Muscle layer of duodenum (tissue), 2 donors: ENCODE results near the gene TRDN.

ENCODE experiments used
- H3K27ac ChIP-seq: one replicate; pipeline ENCODE4 v1.7.0; 2013; ENCODE audit warnings: mild to moderate bottlenecking, low read length
- H3K27me3 ChIP-seq: one replicate; pipeline ENCODE4 v1.7.0; 2013; ENCODE audit warnings: low read depth, mild to moderate bottlenecking, control low read depth, low read length
- H3K36me3 ChIP-seq, 2 donors: one replicate each; pipeline ENCODE4 v1.7.0; 2013; ENCODE audit warnings: low read length in 2 of 2, control low read depth in 1 of 2, mild to moderate bottlenecking in 1 of 2; ENCODE audit not compliant: insufficient read depth in 2 of 2, control insufficient read depth in 1 of 2
- H3K4me1 ChIP-seq, 2 donors: one replicate each; pipeline ENCODE4 v1.7.0; 2013; ENCODE audit warnings: low read length in 2 of 2, mild to moderate bottlenecking in 2 of 2, control low read depth in 1 of 2, moderate library complexity in 1 of 2; ENCODE audit not compliant: insufficient read depth in 2 of 2, control insufficient read depth in 1 of 2
- H3K4me3 ChIP-seq, 2 donors: one replicate each; pipeline ENCODE4 v1.7.0; 2013; ENCODE audit warnings: low read length in 2 of 2, low read depth in 1 of 2, mild to moderate bottlenecking in 1 of 2
- H3K9me3 ChIP-seq, 2 donors: one replicate each; pipeline ENCODE4 v1.7.0; 2013; ENCODE audit warnings: low read length in 2 of 2, control low read depth in 1 of 2, mild to moderate bottlenecking in 1 of 2; ENCODE audit not compliant: control insufficient read depth in 1 of 2
- donor health status: healthy.

Gene TRDN, protein sequence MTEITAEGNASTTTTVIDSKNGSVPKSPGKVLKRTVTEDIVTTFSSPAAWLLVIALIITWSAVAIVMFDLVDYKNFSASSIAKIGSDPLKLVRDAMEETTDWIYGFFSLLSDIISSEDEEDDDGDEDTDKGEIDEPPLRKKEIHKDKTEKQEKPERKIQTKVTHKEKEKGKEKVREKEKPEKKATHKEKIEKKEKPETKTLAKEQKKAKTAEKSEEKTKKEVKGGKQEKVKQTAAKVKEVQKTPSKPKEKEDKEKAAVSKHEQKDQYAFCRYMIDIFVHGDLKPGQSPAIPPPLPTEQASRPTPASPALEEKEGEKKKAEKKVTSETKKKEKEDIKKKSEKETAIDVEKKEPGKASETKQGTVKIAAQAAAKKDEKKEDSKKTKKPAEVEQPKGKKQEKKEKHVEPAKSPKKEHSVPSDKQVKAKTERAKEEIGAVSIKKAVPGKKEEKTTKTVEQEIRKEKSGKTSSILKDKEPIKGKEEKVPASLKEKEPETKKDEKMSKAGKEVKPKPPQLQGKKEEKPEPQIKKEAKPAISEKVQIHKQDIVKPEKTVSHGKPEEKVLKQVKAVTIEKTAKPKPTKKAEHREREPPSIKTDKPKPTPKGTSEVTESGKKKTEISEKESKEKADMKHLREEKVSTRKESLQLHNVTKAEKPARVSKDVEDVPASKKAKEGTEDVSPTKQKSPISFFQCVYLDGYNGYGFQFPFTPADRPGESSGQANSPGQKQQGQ

DNA sequence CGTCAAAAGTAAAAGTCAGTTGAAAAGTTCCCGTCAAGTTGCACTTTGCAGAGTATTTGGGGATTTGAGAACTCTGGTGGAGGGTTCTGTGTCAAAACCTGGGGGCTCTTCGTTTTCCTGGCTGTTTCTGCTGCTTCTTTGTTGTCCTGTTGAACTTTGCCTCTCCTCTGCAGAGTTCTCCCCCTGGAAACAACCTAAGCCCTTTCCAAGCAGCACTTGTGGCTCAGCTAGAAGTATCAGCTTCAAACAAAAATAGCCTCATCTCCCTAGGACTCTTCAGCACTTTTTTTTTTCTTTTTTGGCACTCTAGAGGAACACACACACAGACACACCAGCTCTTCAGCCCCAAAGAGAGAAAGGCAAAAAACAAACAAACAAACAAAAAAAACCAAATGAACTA is at the start of gene TRDN:
Gene TRDN, minus strand, starts transcription at position 169 of the 400 bp plus-strand sequence. CDS start 175 bp downstream, outside the sequence.
- Histone ChIP-seq H3K27ac (no peak within 1 kb of the TSS), H3K4me3 (no peak within 1 kb of the TSS), H3K36me3 (no peaks in the 10 kb centered on the region), H3K27me3 (no peaks in the 10 kb centered on the region), H3K4me1 (no peaks in the 10 kb centered on the region), H3K9me3 (no peaks in the 10 kb centered on the region)

DNA sequence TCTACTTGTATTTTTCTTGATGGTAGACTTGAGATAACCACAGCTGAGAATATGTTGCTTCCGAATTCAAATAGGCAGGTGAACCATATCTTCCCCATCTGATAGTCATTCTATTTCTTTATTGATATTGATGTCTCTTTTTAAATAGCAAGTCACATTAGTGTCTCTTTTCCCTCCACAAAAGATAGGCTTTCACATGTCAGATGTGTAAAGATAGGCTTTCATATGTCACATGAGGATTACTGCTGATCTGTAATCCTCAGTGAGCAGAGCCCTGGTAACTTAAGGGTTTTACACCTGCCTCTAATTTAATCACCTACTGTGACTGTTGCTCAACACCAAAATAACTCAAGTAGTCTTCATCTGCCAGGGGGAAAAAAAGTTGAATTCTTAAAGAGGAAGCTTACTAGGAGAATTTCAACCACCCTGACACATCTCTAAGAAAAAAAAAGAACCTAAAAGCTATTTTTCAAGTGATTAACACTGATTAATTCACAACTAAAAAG is 45.3 kb upstream of the TRDN start:
- H3K4me3 ChIP-seq = no peak overlapping the region
- no peaks in the 10 kb centered on the region for H3K27me3 ChIP-seq
- no peak overlapping the region for H3K27ac ChIP-seq
- no peaks in the 10 kb centered on the region for H3K36me3 ChIP-seq
- no peaks in the 10 kb centered on the region for H3K4me1 ChIP-seq
- H3K9me3 ChIP-seq = no peaks in the 10 kb centered on the region

DNA sequence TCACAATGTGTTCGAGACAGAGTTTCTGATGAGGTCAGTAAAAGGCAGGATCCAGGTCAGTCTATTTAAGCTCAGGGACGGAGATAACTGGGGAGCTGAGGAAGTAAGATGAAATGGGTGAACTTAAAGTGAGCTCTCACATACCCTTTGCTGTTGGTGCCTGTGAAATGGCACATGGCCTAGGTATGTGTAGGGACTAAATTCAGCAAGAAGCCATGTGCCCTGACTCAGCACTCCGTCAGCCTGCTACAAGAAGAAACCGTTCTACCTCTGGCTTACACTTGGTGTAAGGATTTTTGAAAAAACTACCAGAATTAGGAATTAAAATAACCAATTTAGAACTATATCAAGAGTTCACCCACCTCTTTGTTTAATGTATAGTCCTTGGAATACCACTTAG is 41.1 kb upstream of the TRDN start:
- Histone ChIP-seq H3K9me3 (peaks cover 0 to 2% of the 10 kb centered on the region in 2 donors), H3K4me3 (no peak overlapping the region), H3K27ac (no peak overlapping the region), H3K4me1 (no peaks in the 10 kb centered on the region), H3K36me3 (no peaks in the 10 kb centered on the region), H3K27me3 (no peaks in the 10 kb centered on the region)

DNA sequence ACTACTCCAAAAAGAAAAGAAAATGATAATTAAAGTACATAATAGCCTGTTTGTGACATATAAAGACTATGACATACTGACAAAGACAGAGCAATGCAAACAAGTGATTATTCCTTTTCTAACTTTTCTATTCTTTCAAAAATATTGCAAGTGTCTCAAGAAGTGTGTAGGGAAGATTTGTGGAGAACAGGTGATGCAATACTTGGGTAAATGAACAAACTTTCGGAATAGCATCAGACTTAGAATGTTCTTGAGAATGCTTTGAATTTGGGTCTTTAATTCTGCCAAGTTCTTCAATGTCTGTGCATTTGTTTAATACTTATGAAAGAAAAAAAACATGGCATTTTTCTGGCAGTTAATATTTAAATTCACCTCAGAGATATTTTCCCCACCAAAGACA is 40.0 kb upstream of the TRDN start:
- Histone ChIP-seq H3K27me3 (no peaks in the 10 kb centered on the region), H3K27ac (no peak overlapping the region), H3K4me1 (no peaks in the 10 kb centered on the region), H3K9me3 (peaks cover 0 to 2% of the 10 kb centered on the region in 2 donors), H3K4me3 (no peak overlapping the region), H3K36me3 (no peaks in the 10 kb centered on the region)

DNA sequence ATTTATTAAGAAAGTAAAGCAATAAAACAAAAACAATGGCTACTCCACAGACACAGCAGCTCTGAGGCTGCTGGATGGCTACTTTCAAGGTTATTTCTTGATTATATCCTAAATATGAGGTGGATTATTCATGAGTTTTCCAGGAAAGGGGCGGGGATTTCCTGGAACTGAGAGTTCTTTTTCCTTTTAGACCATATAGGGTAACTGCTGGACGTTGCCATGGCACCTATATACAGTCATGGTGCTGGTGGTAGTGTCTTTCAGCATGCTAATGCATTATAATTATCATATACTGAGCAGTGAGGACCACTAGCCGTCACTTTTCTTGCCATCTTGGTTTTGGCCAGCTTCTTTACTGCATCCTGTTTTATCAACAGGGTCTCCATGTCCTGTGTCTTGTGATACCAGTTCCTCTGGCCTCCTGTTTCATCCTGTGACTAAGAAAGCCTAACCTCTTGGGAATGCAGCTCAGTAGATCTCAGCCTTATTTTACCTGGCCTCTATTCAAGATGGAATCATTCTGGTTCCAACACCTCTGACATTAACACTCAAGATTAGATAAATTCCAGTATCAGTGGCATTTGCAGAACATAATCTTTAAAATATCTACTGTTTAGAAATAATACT is 32.3 kb upstream of the TRDN start:
- Histone ChIP-seq H3K27me3 (no peaks in the 10 kb centered on the region), H3K4me1 (no peaks in the 10 kb centered on the region), H3K9me3 (no peaks in the 10 kb centered on the region), H3K4me3 (no peak overlapping the region), H3K36me3 (no peaks in the 10 kb centered on the region), H3K27ac (no peak overlapping the region)

DNA sequence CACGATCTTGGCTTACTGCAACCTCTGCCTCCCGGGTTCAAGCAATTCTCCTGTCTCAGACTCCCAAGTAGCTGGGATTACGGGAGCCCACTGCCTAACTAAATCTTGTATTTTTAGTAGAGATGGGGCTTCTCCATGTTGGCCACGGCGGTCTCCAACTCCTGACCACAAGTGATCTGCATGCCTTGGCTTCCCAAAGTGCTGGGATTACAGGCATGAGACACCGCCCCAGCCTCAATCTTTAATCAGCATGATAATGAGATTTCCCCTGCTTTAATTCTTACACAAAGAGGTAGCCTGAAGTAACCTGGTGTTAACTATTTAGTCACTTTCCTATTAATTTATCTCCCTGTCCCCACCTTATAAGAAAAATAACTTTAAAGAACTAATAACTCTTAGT is 31.3 kb upstream of the TRDN start:
- Histone ChIP-seq H3K36me3 (no peaks in the 10 kb centered on the region), H3K27ac (no peak overlapping the region), H3K4me3 (no peak overlapping the region), H3K27me3 (no peaks in the 10 kb centered on the region), H3K4me1 (no peaks in the 10 kb centered on the region), H3K9me3 (no peaks in the 10 kb centered on the region)

DNA sequence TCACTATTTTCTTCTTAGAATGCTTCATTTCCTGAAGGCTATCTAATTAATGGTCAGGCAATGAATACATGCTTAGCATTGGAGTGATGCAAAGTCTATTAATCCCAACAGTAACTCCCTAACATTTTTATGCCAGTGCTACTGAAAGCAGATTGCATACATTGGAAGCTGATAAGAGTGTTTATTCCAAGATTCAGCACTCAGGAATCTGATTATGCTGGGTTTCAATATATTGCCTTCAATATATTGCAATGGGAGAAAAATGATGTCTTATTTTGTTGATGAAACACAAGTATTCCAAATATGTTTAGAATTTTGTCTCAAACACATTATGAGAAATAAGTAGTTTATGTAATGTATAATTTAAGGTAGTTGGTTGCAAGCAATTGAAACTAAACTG is 26.7 kb upstream of the TRDN start:
- no peaks in the 10 kb centered on the region for H3K4me1 ChIP-seq
- H3K4me3 ChIP-seq = no peak overlapping the region
- no peaks in the 10 kb centered on the region for H3K9me3 ChIP-seq
- no peak overlapping the region for H3K27ac ChIP-seq
- H3K27me3 ChIP-seq = no peaks in the 10 kb centered on the region
- H3K36me3 ChIP-seq = no peaks in the 10 kb centered on the region

DNA sequence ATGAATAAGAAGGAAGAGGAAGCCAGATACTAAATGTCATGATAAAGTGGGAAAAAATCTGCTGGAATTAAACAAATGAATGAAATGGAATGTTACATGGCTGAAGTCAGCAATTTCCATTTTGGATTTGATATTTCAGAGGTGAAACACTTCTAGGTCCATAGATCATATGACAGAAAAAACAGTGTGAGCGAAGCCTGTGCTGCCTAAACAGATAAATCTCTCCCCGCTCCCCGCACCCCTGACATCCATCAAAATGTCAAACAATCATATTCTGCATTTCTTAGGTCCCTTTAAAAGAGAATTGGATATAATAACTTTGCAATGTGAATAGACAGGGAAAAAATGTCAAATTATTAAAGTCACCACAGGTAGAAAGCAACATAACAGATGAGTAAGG is 26.0 kb upstream of the TRDN start:
- no peaks in the 10 kb centered on the region for H3K9me3 ChIP-seq
- no peaks in the 10 kb centered on the region for H3K27me3 ChIP-seq
- H3K4me3 ChIP-seq = no peak overlapping the region
- no peak overlapping the region for H3K27ac ChIP-seq
- no peaks in the 10 kb centered on the region for H3K4me1 ChIP-seq
- no peaks in the 10 kb centered on the region for H3K36me3 ChIP-seq

DNA sequence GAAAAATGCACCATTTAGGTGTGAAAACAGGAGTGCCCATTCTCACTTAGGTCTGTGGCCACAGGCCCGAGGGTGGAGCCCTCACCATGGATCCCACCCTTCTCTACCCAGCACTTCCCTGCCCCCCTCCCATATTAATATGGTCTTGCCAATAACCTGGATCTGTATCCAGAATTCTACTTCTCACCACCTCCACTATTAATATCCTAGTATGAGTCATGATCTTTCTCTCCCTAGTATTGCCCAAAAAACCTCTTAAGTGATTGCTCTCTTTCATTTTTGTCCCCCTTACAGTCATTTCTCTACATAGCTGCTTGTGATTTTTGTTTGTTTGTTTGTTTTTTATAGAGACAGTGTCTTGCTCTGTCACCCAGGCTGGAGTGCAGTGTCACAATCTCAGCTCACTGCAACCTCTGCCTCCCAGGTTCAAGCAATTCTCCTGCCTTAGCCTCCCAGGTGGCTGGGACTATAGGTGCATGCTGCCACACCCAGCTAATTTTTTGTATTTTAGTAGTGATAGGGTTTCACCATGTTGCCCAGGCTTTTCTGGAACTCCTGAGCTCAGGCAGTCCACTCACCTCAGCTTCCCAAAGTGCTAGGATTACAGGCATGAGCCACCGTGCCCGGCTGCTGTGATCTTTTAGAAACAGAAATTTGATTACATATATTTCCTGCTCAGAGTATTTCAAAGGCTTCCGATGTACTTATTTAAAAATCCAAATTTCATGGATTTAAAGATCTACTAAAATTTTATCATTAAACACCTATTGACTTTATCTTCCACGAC is 24.5 kb upstream of the TRDN start:
- H3K27ac ChIP-seq = no peak overlapping the region
- no peaks in the 10 kb centered on the region for H3K27me3 ChIP-seq
- no peaks in the 10 kb centered on the region for H3K36me3 ChIP-seq
- H3K9me3 ChIP-seq = no peaks in the 10 kb centered on the region
- no peaks in the 10 kb centered on the region for H3K4me1 ChIP-seq
- no peak overlapping the region for H3K4me3 ChIP-seq

DNA sequence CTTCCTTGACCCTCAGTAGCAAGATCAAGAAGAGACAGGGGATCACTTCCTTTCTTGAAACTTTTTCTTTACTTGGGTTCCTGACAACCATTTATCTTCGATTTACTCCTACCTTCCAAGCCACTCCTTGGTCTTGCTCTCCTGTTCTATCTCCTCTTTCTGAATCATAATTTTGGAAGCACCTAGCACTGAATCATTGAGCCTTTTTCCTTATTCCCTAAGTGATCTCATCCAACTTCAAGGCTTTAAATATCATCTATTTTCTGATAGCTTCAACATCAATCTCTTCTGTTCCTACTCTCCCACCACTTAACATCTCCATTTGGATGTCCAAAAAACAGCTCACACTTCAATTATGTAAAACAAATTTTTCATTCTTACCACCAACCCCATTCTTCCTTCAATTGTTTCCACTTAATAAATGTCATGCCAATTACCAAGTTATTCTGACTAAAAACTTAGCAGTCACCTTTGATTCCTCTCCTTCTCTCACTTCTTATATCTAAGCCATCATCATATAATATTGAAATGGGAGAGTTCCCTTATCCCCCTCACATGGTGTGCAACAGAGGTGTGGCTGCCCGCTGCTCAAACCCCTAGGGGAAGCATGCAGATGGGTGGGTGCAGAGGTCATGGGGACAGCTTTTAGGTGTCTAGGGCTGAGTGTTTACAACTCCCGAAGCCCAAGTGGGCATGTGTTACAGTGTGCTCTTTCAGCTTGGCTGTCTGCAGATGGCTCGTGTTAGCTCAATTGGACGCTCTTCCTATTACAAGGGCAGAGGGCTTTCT is 23.4 kb upstream of the TRDN start:
- H3K27ac ChIP-seq = no peak overlapping the region

More for the DNA sequence above, 23.4 kb upstream of the TRDN start:
- H3K27me3 ChIP-seq = no peaks in the 10 kb centered on the region
- H3K4me3 ChIP-seq = no peak overlapping the region
- H3K9me3 ChIP-seq = no peaks in the 10 kb centered on the region
- no peaks in the 10 kb centered on the region for H3K4me1 ChIP-seq
- no peaks in the 10 kb centered on the region for H3K36me3 ChIP-seq
